ENCODE results near the gene EDARADD.

GRCh38 chr1:236392182-236392581 is 1.9 kb upstream of the EDARADD start:
- TF ChIP-seq CTCF (conservative IDR thresholded peaks at IDR 0.05; ENCODE audit: low read depth, low read length) (no peak), EZH2 (IDR thresholded peaks at IDR 0.05; ENCODE audit: low read length, unreplicated experiment) (no peak)

Data from PC-3 (cell line).